OCI-LY3 (cell line): ENCODE results near the gene SRP14.

Experiments used
- CTCF ChIP-seq: fragments of 200-600, 300-600 bp; sonication (generic); IDR thresholded peaks from 2 replicates; pipeline ENCODE4 v1.5.1; 2014; ENCODE audit warnings: antibody characterized with exemption, low read length, low read depth
- EZH2phosphoT487 ChIP-seq: fragments of 200-600 bp; shearing (Covaris generic); IDR thresholded peaks from 2 replicates; pipeline ENCODE4 v1.6.1; 2018; ENCODE audit warnings: antibody characterized with exemption, mixed run types, low read depth

- TF ChIP-seq CTCF (no peak), EZH2phosphoT487 (no peak)
These were observed 13.6 kb upstream of the SRP14 start for GRCh38 chr15:40052604-40053003.
